HEK293T (cell line): Measurements from ENCODE around the gene ENTPD1.

ENCODE experiments used
- BHLHE40 ChIP-seq: fragments of 450-650 bp; IDR thresholded peaks from 2 replicates; pipeline ENCODE4 v1.6.1; 2016; ENCODE audit warnings: mild to moderate bottlenecking, moderate library complexity, borderline replicate concordance
- CTBP1 ChIP-seq: fragments of 450-650 bp; IDR thresholded peaks from 2 replicates; pipeline ENCODE4 v1.6.1; 2016; ENCODE audit warnings: borderline replicate concordance
- FOXA1 ChIP-seq: fragments of 450-650 bp; IDR thresholded peaks from 2 replicates; pipeline ENCODE4 v1.6.1; 2016; ENCODE audit warnings: mild to moderate bottlenecking
- FOXK2 ChIP-seq: fragments of 450-650 bp; IDR thresholded peaks from 2 replicates; pipeline ENCODE4 v1.6.1; 2016; ENCODE audit warnings: mild to moderate bottlenecking
- FOXM1 ChIP-seq: fragments of 450-650 bp; IDR thresholded peaks from 2 replicates; pipeline ENCODE4 v1.6.1; 2017; ENCODE audit warnings: mild to moderate bottlenecking, borderline replicate concordance
- HDGF ChIP-seq: fragments of 450-650 bp; IDR thresholded peaks from 2 replicates; pipeline ENCODE4 v1.6.1; 2017; ENCODE audit warnings: antibody characterized with exemption, borderline replicate concordance
- L3MBTL2 ChIP-seq: fragments of 450-650 bp; conservative IDR thresholded peaks from 2 replicates; pipeline ENCODE4 v1.6.1; 2016; ENCODE audit warnings: mild to moderate bottlenecking
- NFRKB ChIP-seq: fragments of 450-650 bp; IDR thresholded peaks from 2 replicates; pipeline ENCODE4 v1.6.1; 2016; ENCODE audit warnings: mild to moderate bottlenecking, moderate library complexity
- PKNOX1 ChIP-seq: fragments of 450-650 bp; IDR thresholded peaks from 2 replicates; pipeline ENCODE4 v1.6.1; 2016
- TARDBP ChIP-seq: fragments of 450-650 bp; IDR thresholded peaks from 2 replicates; pipeline ENCODE4 v1.6.1; 2016

GRCh38 chr10:95716866-95717265 is 39.1 kb upstream of the ENTPD1 start:
- TF ChIP-seq FOXK2, result no peak
- no peak for TF ChIP-seq HDGF
- TF ChIP-seq TARDBP, result no peak
- TF ChIP-seq L3MBTL2, result no peak
- TF ChIP-seq BHLHE40, result no peak
- TF ChIP-seq FOXM1, result no peak
- TF ChIP-seq FOXA1, result no peak
- TF ChIP-seq NFRKB, result no peak
- no peak for TF ChIP-seq CTBP1
- TF ChIP-seq PKNOX1, result no peak
